HG02571 (cell line): ENCODE data around the gene DCDC2B.
"Not testable (repeated sequence)": the region's sequence is repeated elsewhere in the genome, so short reads cannot be mapped to it uniquely, and the experiment has no call there.

ENCODE experiments used
- ATAC-seq: cut with Tn5 transposase; IDR thresholded peaks from one replicate; pipeline ENCODE4 v1.9.1; 2021; ENCODE audit warnings: mild to moderate bottlenecking, moderate library complexity; ENCODE audit not compliant: unreplicated experiment

Gene DCDC2B

DNA sequence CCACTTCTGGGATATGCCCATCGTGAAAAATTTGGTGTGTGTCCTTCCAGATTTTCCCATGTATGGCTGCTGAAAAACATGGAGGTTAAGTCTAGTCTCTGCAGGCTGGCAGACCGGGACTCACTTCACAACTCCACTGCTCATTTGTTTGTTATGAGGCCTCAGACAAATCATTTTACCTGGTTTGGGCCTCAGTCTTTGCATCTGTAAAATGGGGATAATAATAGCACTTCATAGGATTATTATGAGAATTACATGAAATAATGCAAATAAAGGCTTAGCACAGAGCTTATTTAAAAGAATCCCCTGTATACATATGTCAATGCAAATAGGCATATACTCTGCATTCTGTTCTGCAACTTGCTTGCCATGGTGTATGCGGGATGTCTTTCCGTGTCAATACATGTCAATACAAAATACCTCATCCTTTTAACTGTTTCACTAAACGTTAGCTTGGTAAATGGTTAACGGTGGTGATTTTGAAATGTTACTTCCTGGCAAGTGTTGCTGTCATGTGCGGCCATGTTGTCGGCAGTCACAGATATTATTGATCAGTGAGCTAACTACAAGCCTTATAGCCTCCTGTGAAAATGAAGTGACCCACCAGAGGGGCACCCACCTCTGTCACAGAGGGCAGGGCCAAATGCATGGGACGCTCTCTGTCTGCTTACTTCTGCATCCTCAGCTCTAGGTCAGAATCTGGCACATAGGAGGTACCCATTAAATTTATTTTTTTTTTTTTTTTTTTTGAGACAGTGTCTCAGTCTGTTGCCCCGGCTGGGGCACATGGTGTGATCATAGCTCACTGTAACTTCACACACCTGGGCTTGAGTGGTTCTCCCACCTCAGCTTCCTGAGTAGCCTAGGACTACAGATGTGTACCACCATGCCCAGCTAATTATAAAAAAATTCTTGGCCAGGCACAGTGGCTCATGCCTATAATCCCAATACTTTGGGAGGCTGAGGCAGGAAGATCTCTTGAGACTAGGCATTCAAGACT lies 46.5 kb downstream of the DCDC2B start:
- no peak for ATAC-seq

DNA sequence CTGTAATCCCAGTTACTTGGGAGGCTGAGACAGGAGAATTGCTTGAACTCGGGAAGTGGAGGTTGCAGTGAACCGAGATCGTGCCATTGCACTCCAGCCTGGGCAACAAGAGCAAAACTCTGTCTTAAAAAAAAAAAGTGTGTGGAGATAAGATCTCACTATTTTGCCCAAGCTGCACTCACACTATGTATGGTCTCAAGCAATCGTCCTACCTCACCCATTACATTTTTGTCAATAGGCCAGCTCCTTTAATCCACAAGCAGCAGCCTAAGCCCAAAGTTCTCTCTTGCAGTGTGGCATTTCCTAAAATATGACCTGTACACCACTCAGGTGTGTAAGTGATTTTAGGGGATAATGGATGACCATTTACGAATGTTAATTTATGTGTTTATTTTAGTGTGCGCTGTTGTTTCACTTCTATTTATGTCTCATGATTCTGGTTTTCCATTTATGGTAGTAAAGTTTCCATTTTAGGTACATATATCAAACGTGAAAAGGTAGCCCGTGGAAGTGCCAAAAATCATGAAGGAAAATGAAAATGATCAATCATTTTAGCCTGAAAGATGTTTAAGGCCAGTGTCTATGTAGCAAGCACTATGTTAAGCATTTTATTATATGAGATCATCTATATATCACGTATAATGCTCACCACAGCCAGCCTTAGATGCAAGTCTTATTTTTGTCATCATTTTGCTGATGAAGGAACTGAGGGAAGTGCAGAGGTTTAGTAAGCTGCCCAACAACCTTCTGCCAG lies 47.8 kb downstream of the DCDC2B start:
- ATAC-seq = no peak

DNA sequence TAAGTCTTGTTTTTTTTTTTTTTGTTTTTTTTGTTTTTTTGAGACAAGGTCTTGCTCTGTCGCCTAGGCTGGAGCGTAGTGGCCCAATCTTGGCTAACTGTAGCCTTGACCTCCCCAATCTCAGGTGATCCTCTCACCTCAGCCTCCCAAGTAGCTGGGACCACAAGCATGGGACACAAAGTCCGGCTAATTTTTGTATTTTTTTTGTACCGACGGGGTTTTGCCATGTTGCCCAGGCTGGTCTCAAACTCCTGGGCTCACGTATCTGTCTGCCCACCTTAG lies 48.3 kb downstream of the DCDC2B start:
- no peak for ATAC-seq

DNA sequence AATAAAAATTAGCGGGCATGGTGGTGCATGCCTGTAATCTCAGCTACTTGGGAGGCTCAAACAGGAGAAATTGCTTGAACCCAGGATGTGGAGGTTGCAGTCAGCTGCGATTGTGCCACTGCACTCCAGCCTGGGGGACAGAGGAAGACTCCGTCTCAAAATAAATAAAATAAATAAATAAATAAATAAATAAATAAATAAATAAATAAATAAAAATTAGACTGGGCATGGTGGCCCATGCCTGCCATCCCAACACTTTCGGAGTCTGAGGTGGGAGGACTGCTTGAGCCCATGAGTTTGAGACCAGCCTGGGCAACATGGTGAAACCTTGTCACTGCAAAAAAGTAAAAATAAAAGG lies 54.3 kb downstream of the DCDC2B start:
- ATAC-seq = not testable (repeated sequence)

DNA sequence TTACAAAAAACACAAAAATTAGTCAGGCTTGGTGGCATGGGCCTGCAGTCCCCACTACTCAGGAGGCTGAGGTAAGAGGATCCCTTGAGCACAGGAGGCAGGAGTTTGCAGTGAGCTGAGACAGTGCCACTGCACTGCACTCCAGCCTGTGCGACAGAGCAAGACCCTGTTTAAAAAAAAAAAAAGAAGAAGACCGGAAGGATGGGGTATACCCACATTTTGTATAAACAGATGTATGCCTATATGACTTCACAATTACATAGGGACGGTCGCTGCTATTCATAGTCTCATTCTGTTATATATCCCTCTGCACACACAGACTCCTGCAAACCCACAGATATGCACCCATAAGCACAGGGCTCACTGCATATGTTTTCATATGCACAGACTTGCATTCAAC lies 54.9 kb downstream of the DCDC2B start:
- ATAC-seq = no peak
